HG03558 (cell line): Measurements from ENCODE around the gene GALNT7.

Experiments
- ATAC-seq: cut with Tn5 transposase; IDR thresholded peaks from one replicate; pipeline ENCODE4 v1.9.1; 2021; ENCODE audit warnings: moderate number of reproducible peaks; ENCODE audit not compliant: unreplicated experiment; ENCODE audit errors: extremely low read depth

GALNT7 gene

GRCh38 chr4:173284463-173284862 is 115.9 kb downstream of the GALNT7 start:
- ATAC-seq: no peak

- ATAC-seq: no peak
These were observed 118.9 kb downstream of the GALNT7 start for GRCh38 chr4:173287486-173287885.

GRCh38 chr4:173288296-173288695 is 119.7 kb downstream of the GALNT7 start:
- no peak for ATAC-seq

- no peak for ATAC-seq
These were observed 120.2 kb downstream of the GALNT7 start for GRCh38 chr4:173288698-173289352.

GRCh38 chr4:173289353-173289727 is 120.7 kb downstream of the GALNT7 start:
- ATAC-seq: no peak

GRCh38 chr4:173291899-173292298 is 123.3 kb downstream of the GALNT7 start:
- ATAC-seq: no peak

- ATAC-seq: no peak
These were observed 125.1 kb downstream of the GALNT7 start for GRCh38 chr4:173293663-173294062.

GRCh38 chr4:173294444-173294843 is 125.8 kb downstream of the GALNT7 start:
- no peak for ATAC-seq

GRCh38 chr4:173301518-173302201 is 133.0 kb downstream of the GALNT7 start:
- no peak for ATAC-seq

- no peak for ATAC-seq
These were observed 139.2 kb downstream of the GALNT7 start for GRCh38 chr4:173307778-173308177.

GRCh38 chr4:173311368-173311767 is 142.8 kb downstream of the GALNT7 start:
- no peak for ATAC-seq

GRCh38 chr4:173314715-173315114 is 146.1 kb downstream of the GALNT7 start:
- ATAC-seq: no peak

GRCh38 chr4:173316060-173316459 is 147.4 kb downstream of the GALNT7 start:
- no peak for ATAC-seq

GRCh38 chr4:173317004-173317403 is 148.4 kb downstream of the GALNT7 start:
- no peak for ATAC-seq

GRCh38 chr4:173318240-173318639 is 149.6 kb downstream of the GALNT7 start:
- ATAC-seq: no peak

GRCh38 chr4:173318648-173319211 is 150.1 kb downstream of the GALNT7 start:
- ATAC-seq: no peak

- no peak for ATAC-seq
These were observed 151.1 kb downstream of the GALNT7 start for GRCh38 chr4:173319696-173320095.

GRCh38 chr4:173325007-173325736 is 156.6 kb downstream of the GALNT7 start:
- no peak for ATAC-seq

GRCh38 chr4:173328236-173328901 is 159.8 kb downstream of the GALNT7 start:
- ATAC-seq: no peak

- no peak for ATAC-seq
These were observed 162.0 kb downstream of the GALNT7 start for GRCh38 chr4:173330590-173330989.
